Transverse colon (tissue), 4 donors: Measurements from ENCODE around the gene ENDOV. TPM values are rescaled to one million over a fixed set of nuclear protein-coding genes. Genes with fewer than 3 reads are reported as not detected.

Experiments
- DNase-seq: peaks from one replicate; pipeline ENCODE4 v3.0.0-alpha.2; 2019
- H3K27ac ChIP-seq, 4 donors: fragments of 200-600 bp; sonication (generic); 2 replicates each; pipeline ENCODE4 v1.5.1; 2016 to 2018; ENCODE audit warnings: inconsistent platforms in 4 of 4
- H3K27me3 ChIP-seq: fragments of 200-600 bp; sonication (generic); 2 replicates; pipeline ENCODE4 v1.5.1; 2017; ENCODE audit warnings: inconsistent platforms
- H3K36me3 ChIP-seq, 4 donors: fragments of 200-600 bp; sonication (generic); 2 replicates each; pipeline ENCODE4 v1.5.1; 2017 to 2019; ENCODE audit warnings: inconsistent platforms in 4 of 4
- H3K4me1 ChIP-seq, 4 donors: fragments of 200-600 bp; sonication (generic); 2 replicates each; pipeline ENCODE4 v1.5.1; 2017 to 2020; ENCODE audit warnings: inconsistent platforms in 4 of 4
- H3K4me3 ChIP-seq, 4 donors: fragments of 200-600 bp; sonication (generic); 1 replicate in 1 of 4; 2 replicates in 3 of 4; pipeline versions ENCODE4 v1.5.1 to v1.6.1; 2017 to 2019; ENCODE audit warnings: inconsistent platforms in 4 of 4
- H3K9me3 ChIP-seq, 2 donors: fragments of 200-600 bp; sonication (generic); 2 replicates each; pipeline ENCODE4 v1.5.1; 2017 to 2019; ENCODE audit warnings: inconsistent platforms in 2 of 2
- EP300 ChIP-seq: sonication (generic); formaldehyde crosslinking; IDR thresholded peaks from one replicate; pipeline ENCODE4 v1.6.1; 2017; ENCODE audit warnings: antibody characterized with exemption, low read depth
- POLR2A ChIP-seq: fragments of 450-650 bp; IDR thresholded peaks from one replicate; pipeline ENCODE4 v1.6.1; 2016; ENCODE audit warnings: antibody characterized with exemption, mild to moderate bottlenecking, moderate library complexity
- POLR2AphosphoS5 ChIP-seq, 3 donors: sonication (generic); formaldehyde crosslinking; IDR thresholded peaks; one replicate each; pipeline ENCODE4 v1.6.1; 2016; ENCODE audit warnings: antibody characterized with exemption in 3 of 3
- WGBS, 2 donors: methylation state at CpG; one replicate each; pipeline ENCODE4 v1.1.5; 2018; ENCODE audit warnings: low coverage in 1 of 2; 5-methylcytosine and 5-hydroxymethylcytosine counted together
- in situ Hi-C, 4 donors: fragments of 200-750 bp; cut with MboI; loops; one replicate each; pipeline versions ENCODE4 v1.15.0 to v1.15.1; 2017; ENCODE audit warnings: low sequenced_read_pairs in 3 of 4, low pct_ligation_motif_present in 1 of 4, low pct_unique_long_range_greater_than_20kb in 1 of 4
- intact Hi-C: fragments of 100-400 bp; cut with DNase I; formaldehyde crosslinking; loops from one replicate; pipeline ENCODE4 v1.15.1; 2023; ENCODE audit warnings: low total_unique reads
- total RNA-seq, 4 donors: library from RNA; depleted of rRNA; stranded (reverse); fragments of >200 nt; gene quantifications; one replicate each; pipeline ENCODE4 v1.1.0, GENCODE V29; 2016
- TF ChIP-seq, protein P1 (sequence below), 5 experiments: fragments of 200-600 bp in 3 of 5; fragments of 450-650 bp in 2 of 5; sonication (generic) in 3 of 5; IDR thresholded peaks; 1 replicate in 2 of 5; 2 replicates in 3 of 5; pipeline ENCODE4 v1.5.1; 2016 to 2017; ENCODE audit warnings: antibody characterized with exemption in 5 of 5, inconsistent platforms in 3 of 5, mild to moderate bottlenecking in 2 of 5, moderate library complexity in 1 of 5

The ENDOV gene
- total RNA-seq, 4 donors from 2014 or later: 14.9 to 26.9 (median 19.9) TPM

DNA sequence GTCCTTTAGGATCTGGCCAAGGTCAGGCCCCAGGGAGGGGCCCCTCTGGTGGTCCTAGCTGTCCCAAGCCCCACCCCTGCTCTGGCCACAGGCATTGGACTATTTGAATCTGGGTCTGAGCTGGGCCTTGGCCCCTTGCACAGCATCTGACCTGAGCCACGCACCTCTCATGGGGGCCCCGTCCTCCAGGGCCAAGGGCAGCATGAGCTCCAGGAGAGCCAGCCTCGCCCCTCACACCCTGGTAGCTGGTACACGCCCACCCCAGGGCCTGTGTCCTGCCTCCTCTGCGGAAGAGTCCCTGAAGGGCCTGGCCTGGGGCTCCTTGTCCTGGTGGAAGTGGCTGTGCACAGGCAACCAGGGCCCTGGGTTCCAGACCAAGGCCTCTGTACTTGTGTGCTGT is 23.8 kb downstream of the ENDOV start:
- Histone ChIP-seq H3K36me3 (no peaks in the 10 kb centered on the region), H3K4me3 (no peak overlapping the region), H3K27me3 (no peaks in the 10 kb centered on the region), H3K9me3 (no peaks in the 10 kb centered on the region), H3K4me1 (no peaks in the 10 kb centered on the region), H3K27ac (no peak overlapping the region)
- 89% methylated on average over 4 of the region's 5 CpGs; no CpG with 5 or more reads in 1 of the 2 donors for WGBS, 2 donors
- in situ Hi-C loops (loop anchor here in 2 of 4 donors (10.0 to 25.0 kb wide), 2 partner anchors 423 to 546 kb away; no protein-coding TSS in a partner anchor), intact Hi-C loops (loop anchor here (5.0 kb wide), 1 partner anchor 118 kb away; no protein-coding TSS in a partner anchor)
- TF ChIP-seq POLR2A (no peak), POLR2AphosphoS5 (IDR thresholded peaks at IDR 0.05) (no peak), EP300 (no peak)
- DNase-seq: no peak

DNA sequence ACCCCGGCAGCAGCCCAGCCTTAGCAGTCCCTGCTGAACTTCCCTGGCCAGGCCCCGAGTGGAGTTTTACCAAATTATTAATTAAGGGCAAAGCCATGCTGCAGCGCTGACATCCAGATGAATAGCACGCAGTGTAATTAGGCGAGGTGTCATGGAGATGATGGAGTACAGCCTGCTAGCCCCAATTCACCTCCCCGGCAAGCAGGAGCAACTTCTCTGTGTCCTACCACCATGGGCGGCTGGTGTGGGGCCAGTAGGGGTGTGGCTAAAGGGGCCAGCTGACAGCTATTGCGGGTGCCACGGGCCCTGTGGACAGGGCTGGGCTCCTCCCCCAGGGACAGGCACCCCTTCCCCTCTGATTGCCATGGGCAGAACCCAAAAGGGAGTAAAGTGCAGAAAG is 24.5 kb downstream of the ENDOV start:
- H3K9me3 ChIP-seq: no peaks in the 10 kb centered on the region
- H3K4me3 ChIP-seq: no peak overlapping the region
- H3K36me3 ChIP-seq: no peaks in the 10 kb centered on the region
- TF ChIP-seq EP300 (no peak), POLR2AphosphoS5 (IDR thresholded peaks at IDR 0.05) (no peak), POLR2A (no peak)
- TF ChIP-seq, protein P1, sequence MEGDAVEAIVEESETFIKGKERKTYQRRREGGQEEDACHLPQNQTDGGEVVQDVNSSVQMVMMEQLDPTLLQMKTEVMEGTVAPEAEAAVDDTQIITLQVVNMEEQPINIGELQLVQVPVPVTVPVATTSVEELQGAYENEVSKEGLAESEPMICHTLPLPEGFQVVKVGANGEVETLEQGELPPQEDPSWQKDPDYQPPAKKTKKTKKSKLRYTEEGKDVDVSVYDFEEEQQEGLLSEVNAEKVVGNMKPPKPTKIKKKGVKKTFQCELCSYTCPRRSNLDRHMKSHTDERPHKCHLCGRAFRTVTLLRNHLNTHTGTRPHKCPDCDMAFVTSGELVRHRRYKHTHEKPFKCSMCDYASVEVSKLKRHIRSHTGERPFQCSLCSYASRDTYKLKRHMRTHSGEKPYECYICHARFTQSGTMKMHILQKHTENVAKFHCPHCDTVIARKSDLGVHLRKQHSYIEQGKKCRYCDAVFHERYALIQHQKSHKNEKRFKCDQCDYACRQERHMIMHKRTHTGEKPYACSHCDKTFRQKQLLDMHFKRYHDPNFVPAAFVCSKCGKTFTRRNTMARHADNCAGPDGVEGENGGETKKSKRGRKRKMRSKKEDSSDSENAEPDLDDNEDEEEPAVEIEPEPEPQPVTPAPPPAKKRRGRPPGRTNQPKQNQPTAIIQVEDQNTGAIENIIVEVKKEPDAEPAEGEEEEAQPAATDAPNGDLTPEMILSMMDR (IDR thresholded peaks at IDR 0.05): no peak
- WGBS, 2 donors: 80% methylated on average over 9 of the region's 9 CpGs; no CpG with 5 or more reads in 1 of the 2 donors
- no peak overlapping the region for H3K27ac ChIP-seq
- no peak for DNase-seq
- in situ Hi-C loops: loop anchor here in 2 of 4 donors (10.0 to 25.0 kb wide), 2 partner anchors 423 to 545 kb away; no protein-coding TSS in a partner anchor
- intact Hi-C loops: loop anchor here (5.0 kb wide), 1 partner anchor 118 kb away; no protein-coding TSS in a partner anchor
- no peaks in the 10 kb centered on the region for H3K4me1 ChIP-seq
- H3K27me3 ChIP-seq: no peaks in the 10 kb centered on the region

- no peak for DNase-seq
- 33 to 39% methylated on average over 8 to 12 of the region's 14 CpGs for WGBS, 2 donors
- H3K4me1 ChIP-seq: no peaks in the 10 kb centered on the region
- in situ Hi-C loops: loop anchor here in 1 of 4 donors (25.0 kb wide), 1 partner anchor 421 kb away; no protein-coding TSS in a partner anchor
- TF ChIP-seq EP300: no peak
- no peak for TF ChIP-seq POLR2AphosphoS5 (IDR thresholded peaks at IDR 0.05)
- H3K27ac ChIP-seq: no peak overlapping the region
- no peaks in the 10 kb centered on the region for H3K27me3 ChIP-seq
- H3K4me3 ChIP-seq: no peak overlapping the region
- H3K9me3 ChIP-seq: no peaks in the 10 kb centered on the region
- intact Hi-C loops: no loop called here
- H3K36me3 ChIP-seq: no peaks in the 10 kb centered on the region
Observed at GRCh38 chr17:80441133-80441578, 26.2 kb downstream of the ENDOV start.

DNA sequence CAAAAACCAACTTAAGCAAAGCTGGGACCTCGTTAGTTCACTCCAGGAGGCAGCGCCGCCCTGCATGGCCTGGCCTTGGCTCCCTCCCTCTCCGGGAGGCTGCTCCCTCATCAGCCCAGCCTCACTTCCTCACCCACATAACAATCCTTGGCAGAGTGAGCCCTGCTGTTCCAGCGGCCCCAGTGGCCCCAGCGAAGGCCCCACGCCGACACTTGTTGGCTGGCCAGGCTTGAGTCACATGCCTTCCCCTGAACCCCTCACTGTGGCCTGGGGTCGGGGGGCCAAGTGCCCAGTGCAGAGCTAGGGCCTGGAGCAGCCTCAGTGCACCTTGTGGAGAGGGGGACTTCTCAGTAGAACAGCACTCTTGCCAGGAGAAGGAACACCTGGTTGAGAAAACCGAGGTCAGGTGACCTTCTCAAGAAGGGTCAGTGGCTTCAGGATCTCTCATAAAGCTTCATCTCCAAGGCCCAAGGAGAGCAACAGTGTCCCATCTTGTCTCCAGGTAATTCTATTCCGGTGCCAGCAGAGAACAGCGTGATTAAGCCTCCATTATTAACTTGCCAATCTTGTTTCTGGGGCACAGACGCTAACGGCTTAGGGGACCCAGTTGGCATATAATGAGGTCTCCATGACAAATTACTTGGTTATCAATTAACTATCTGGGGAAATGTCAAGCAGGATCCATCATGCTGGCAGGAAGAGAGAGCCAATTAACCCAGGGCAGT is 26.8 kb downstream of the ENDOV start:
- in situ Hi-C loops: loop anchor here in 1 of 4 donors (25.0 kb wide), 1 partner anchor 421 kb away; no protein-coding TSS in a partner anchor

More for the DNA sequence above, 26.8 kb downstream of the ENDOV start:
- Histone ChIP-seq H3K27me3 (no peaks in the 10 kb centered on the region), H3K9me3 (no peaks in the 10 kb centered on the region), H3K36me3 (no peaks in the 10 kb centered on the region), H3K4me3 (no peak overlapping the region), H3K4me1 (no peaks in the 10 kb centered on the region), H3K27ac (no peak overlapping the region)
- 85% methylated on average over 12 of the region's 14 CpGs; no CpG with 5 or more reads in 1 of the 2 donors for WGBS, 2 donors
- intact Hi-C loops: no loop called here
- no peak for DNase-seq
- TF ChIP-seq POLR2A (no peak), POLR2AphosphoS5 (IDR thresholded peaks at IDR 0.05) (no peak), EP300 (no peak)
- TF ChIP-seq, protein P1 (IDR thresholded peaks at IDR 0.05): no peak
